Tibial artery (tissue), 4 donors: ENCODE measurements around the gene HMCN1.

Source experiments
- DNase-seq, 2 donors: peaks; one replicate each; pipeline ENCODE4 v3.0.0-alpha.2; 2019
- H3K27ac ChIP-seq, 2 donors: fragments of 200-600 bp; sonication (generic) in 1 of 2; 1 replicate in 1 of 2; 2 replicates in 1 of 2; pipeline ENCODE4 v1.5.1; 2018 to 2019; ENCODE audit warnings: mild to moderate bottlenecking in 1 of 2
- H3K27me3 ChIP-seq, 2 donors: fragments of 200-600 bp; sonication (generic) in 1 of 2; one replicate each; pipeline versions ENCODE4 v1.5.1 to v1.6.0; 2016 to 2019
- H3K36me3 ChIP-seq, 3 donors: fragments of 200-600 bp; sonication (generic) in 2 of 3; one replicate each; pipeline ENCODE4 v1.5.1; 2016 to 2019; ENCODE audit warnings: mild to moderate bottlenecking in 2 of 3
- H3K4me1 ChIP-seq, 4 donors: fragments of 200-600 bp; sonication (generic) in 2 of 4; 1 replicate in 3 of 4; 2 replicates in 1 of 4; pipeline ENCODE4 v1.5.1; 2016 to 2019
- H3K4me3 ChIP-seq, 2 donors: fragments of 200-600 bp; sonication (generic) in 1 of 2; 1 replicate in 1 of 2; 2 replicates in 1 of 2; pipeline ENCODE4 v1.5.1; 2018 to 2019; ENCODE audit warnings: mild to moderate bottlenecking in 2 of 2
- H3K9me3 ChIP-seq, 3 donors: fragments of 200-600 bp; sonication (generic) in 1 of 3; one replicate each; pipeline ENCODE4 v1.5.1; 2016 to 2019
- CTCF ChIP-seq, 2 experiments: fragments of 200-600 bp in 1 of 2; fragments of 450-650 bp in 1 of 2; IDR thresholded peaks; one replicate each; pipeline ENCODE4 v1.5.1; 2017 to 2019; ENCODE audit warnings: antibody characterized with exemption in 2 of 2, mild to moderate bottlenecking in 1 of 2, moderate library complexity in 1 of 2
- intact Hi-C: fragments of 100-400 bp; cut with DNase I; formaldehyde crosslinking; loops from one replicate; pipeline ENCODE4 v1.15.0; 2023; ENCODE audit warnings: low total_unique reads

Gene HMCN1

GRCh38 chr1:185840880-185841279 lies 106.7 kb downstream of the HMCN1 start:
- no peak overlapping the region for H3K27ac ChIP-seq
- H3K4me1 ChIP-seq, result no peaks in the 10 kb centered on the region
- H3K9me3 ChIP-seq, result no peaks in the 10 kb centered on the region
- intact Hi-C loops, result no loop called here
- no peaks in the 10 kb centered on the region for H3K27me3 ChIP-seq
- DNase-seq, result no peak
- no peak overlapping the region for H3K4me3 ChIP-seq
- no peaks in the 10 kb centered on the region for H3K36me3 ChIP-seq
- TF ChIP-seq CTCF (IDR thresholded peaks at IDR 0.05), result no peak

GRCh38 chr1:185843297-185843869 lies 109.2 kb downstream of the HMCN1 start:
- H3K36me3 ChIP-seq, result no peaks in the 10 kb centered on the region
- H3K9me3 ChIP-seq, result no peaks in the 10 kb centered on the region
- H3K4me1 ChIP-seq, result no peaks in the 10 kb centered on the region
- no peaks in the 10 kb centered on the region for H3K27me3 ChIP-seq
- intact Hi-C loops, result no loop called here
- TF ChIP-seq CTCF (IDR thresholded peaks at IDR 0.05), result no peak
- DNase-seq, result no peak
- H3K4me3 ChIP-seq, result no peak overlapping the region
- H3K27ac ChIP-seq, result no peak overlapping the region

GRCh38 chr1:185843986-185844385 lies 109.8 kb downstream of the HMCN1 start:
- DNase-seq, result no peak
- no peaks in the 10 kb centered on the region for H3K27me3 ChIP-seq
- no peaks in the 10 kb centered on the region for H3K4me1 ChIP-seq
- H3K4me3 ChIP-seq, result no peak overlapping the region
- no peak for TF ChIP-seq CTCF (IDR thresholded peaks at IDR 0.05)
- no peaks in the 10 kb centered on the region for H3K36me3 ChIP-seq
- H3K27ac ChIP-seq, result no peak overlapping the region
- no peaks in the 10 kb centered on the region for H3K9me3 ChIP-seq
- intact Hi-C loops, result no loop called here

- TF ChIP-seq CTCF (IDR thresholded peaks at IDR 0.05), result no peak
- Histone ChIP-seq H3K36me3 (no peaks in the 10 kb centered on the region), H3K4me1 (no peaks in the 10 kb centered on the region), H3K9me3 (no peaks in the 10 kb centered on the region), H3K27me3 (no peaks in the 10 kb centered on the region), H3K27ac (no peak overlapping the region), H3K4me3 (no peak overlapping the region)
- intact Hi-C loops, result no loop called here
- DNase-seq, result no peak
These were observed 112.7 kb downstream of the HMCN1 start for GRCh38 chr1:185846672-185847444.

GRCh38 chr1:185849014-185849413 lies 114.8 kb downstream of the HMCN1 start:
- H3K36me3 ChIP-seq, result no peaks in the 10 kb centered on the region
- no peak overlapping the region for H3K4me3 ChIP-seq
- TF ChIP-seq CTCF (IDR thresholded peaks at IDR 0.05), result no peak
- H3K4me1 ChIP-seq, result no peaks in the 10 kb centered on the region
- H3K27me3 ChIP-seq, result no peaks in the 10 kb centered on the region
- no peak overlapping the region for H3K27ac ChIP-seq
- intact Hi-C loops, result no loop called here
- no peaks in the 10 kb centered on the region for H3K9me3 ChIP-seq
- DNase-seq, result no peak
